Brain microvascular endothelial cell (primary cell): ENCODE results near the gene ETS2.

ENCODE experiments used
- DNase-seq: peaks from one replicate; pipeline ENCODE4 v3.0.0-alpha.2; 2020
- H3K27ac ChIP-seq: fragments of 250-450 bp; sonication (Bioruptor Pico); 2 replicates; pipeline ENCODE4 v1.5.1; 2020; ENCODE audit warnings: mild to moderate bottlenecking, moderate library complexity
- H3K27me3 ChIP-seq: fragments of 250-450 bp; sonication (Bioruptor Pico); replicated peaks from 2 replicates; pipeline ENCODE4 v1.5.1; 2020; ENCODE audit warnings: mild to moderate bottlenecking
- H3K36me3 ChIP-seq: fragments of 250-450 bp; sonication (Bioruptor Pico); replicated peaks from 2 replicates; pipeline ENCODE4 v1.5.1; 2020; ENCODE audit warnings: mild to moderate bottlenecking
- H3K4me3 ChIP-seq: 2 replicates; pipeline ENCODE4 v1.5.1; 2011; ENCODE audit warnings: low read depth, mild to moderate bottlenecking, control low read depth, low read length, moderate library complexity
- CTCF ChIP-seq: IDR thresholded peaks from 2 replicates; pipeline ENCODE4 v1.5.1; 2011; ENCODE audit warnings: low read depth, mild to moderate bottlenecking, moderate library complexity, low read length, control low read depth, inconsistent platforms; ENCODE audit errors: missing control alignments
- in situ Hi-C: cut with HindIII; loops from 2 replicates; pipeline ENCODE4 v1.10.0; 2017; ENCODE audit warnings: low sequenced_read_pairs, low pct_ligation_motif_present

The ETS2 gene

GRCh38 chr21:38760762-38761155 is 45.0 kb upstream of the ETS2 start:
- Histone ChIP-seq H3K27me3 (no peaks in the 10 kb centered on the region), H3K4me3 (no peak overlapping the region), H3K36me3 (no peaks in the 10 kb centered on the region), H3K27ac (no peak overlapping the region)
- in situ Hi-C loops = no loop called here
- no peak for TF ChIP-seq CTCF
- DNase-seq = no peak

GRCh38 chr21:38761531-38761930 is 44.2 kb upstream of the ETS2 start:
- no peaks in the 10 kb centered on the region for H3K27me3 ChIP-seq
- TF ChIP-seq CTCF = no peak
- H3K36me3 ChIP-seq = no peaks in the 10 kb centered on the region
- in situ Hi-C loops = no loop called here
- H3K4me3 ChIP-seq = no peak overlapping the region
- no peak overlapping the region for H3K27ac ChIP-seq
- DNase-seq = no peak

GRCh38 chr21:38765056-38765455 is 40.7 kb upstream of the ETS2 start:
- in situ Hi-C loops = no loop called here
- H3K27me3 ChIP-seq = no peaks in the 10 kb centered on the region
- no peak for TF ChIP-seq CTCF
- H3K27ac ChIP-seq = no peak overlapping the region
- H3K36me3 ChIP-seq = no peaks in the 10 kb centered on the region
- no peak overlapping the region for H3K4me3 ChIP-seq
- no peak for DNase-seq

GRCh38 chr21:38766987-38767722 is 38.6 kb upstream of the ETS2 start:
- Histone ChIP-seq H3K4me3 (no peak overlapping the region), H3K36me3 (no peaks in the 10 kb centered on the region), H3K27me3 (no peaks in the 10 kb centered on the region), H3K27ac (no peak overlapping the region)
- in situ Hi-C loops = no loop called here
- no peak for TF ChIP-seq CTCF
- DNase-seq = no peak

- in situ Hi-C loops = no loop called here
- TF ChIP-seq CTCF = peak; percentile 21
- no peaks in the 10 kb centered on the region for H3K36me3 ChIP-seq
- no peaks in the 10 kb centered on the region for H3K27me3 ChIP-seq
- peak; percentile 92 for DNase-seq
- H3K4me3 ChIP-seq = no peak overlapping the region
- peak overlapping the region; percentile 81 for H3K27ac ChIP-seq
Measured at GRCh38 chr21:38768471-38769063, 37.2 kb upstream of the ETS2 start.

- Histone ChIP-seq H3K36me3 (no peaks in the 10 kb centered on the region), H3K4me3 (no peak overlapping the region), H3K27me3 (no peaks in the 10 kb centered on the region), H3K27ac (peak overlapping the region; percentile 81)
- peak; percentile 82 for DNase-seq
- in situ Hi-C loops = no loop called here
- TF ChIP-seq CTCF = no peak
Measured at GRCh38 chr21:38769191-38769780, 36.4 kb upstream of the ETS2 start.
